Activated CD8-positive, alpha-beta memory T cell treated with anti-CD3 and anti-CD28 coated beads, Interleukin-2, amount 50 U/mL, for 24 hours (primary cell): ENCODE results near the gene DLGAP3.

ENCODE experiments used
- DNase-seq: peaks from one replicate; pipeline ENCODE4 v3.0.0-alpha.2; 2020; ENCODE audit errors: extremely low read depth

The DLGAP3 gene

GRCh38 chr1:34900775-34901502 lies 28.5 kb downstream of the DLGAP3 start:
- no peak for DNase-seq

- DNase-seq, result no peak
Measured at GRCh38 chr1:34899906-34900305, 29.5 kb downstream of the DLGAP3 start.

GRCh38 chr1:34899471-34899870 lies 30.0 kb downstream of the DLGAP3 start:
- DNase-seq, result no peak

- DNase-seq, result no peak
Measured at GRCh38 chr1:34898330-34898761, 31.1 kb downstream of the DLGAP3 start.

- no peak for DNase-seq
Measured at GRCh38 chr1:34896612-34897011, 32.8 kb downstream of the DLGAP3 start.

GRCh38 chr1:34889705-34890104 lies 39.7 kb downstream of the DLGAP3 start:
- no peak for DNase-seq

GRCh38 chr1:34887593-34887992 lies 41.9 kb downstream of the DLGAP3 start:
- DNase-seq, result no peak

- DNase-seq, result peak; percentile 29
Measured at GRCh38 chr1:34885405-34886247, 43.8 kb downstream of the DLGAP3 start.

GRCh38 chr1:34884961-34885360 lies 44.5 kb downstream of the DLGAP3 start:
- DNase-seq, result no peak

- no peak for DNase-seq
Measured at GRCh38 chr1:34884536-34884935, 44.9 kb downstream of the DLGAP3 start.

GRCh38 chr1:34879230-34879629 lies 50.2 kb downstream of the DLGAP3 start:
- no peak for DNase-seq

GRCh38 chr1:34876406-34876805 lies 53.0 kb downstream of the DLGAP3 start:
- DNase-seq, result no peak

- no peak for DNase-seq
Measured at GRCh38 chr1:34874296-34874952, 55.0 kb downstream of the DLGAP3 start.

GRCh38 chr1:34872133-34872503 lies 57.3 kb downstream of the DLGAP3 start:
- DNase-seq, result no peak

- no peak for DNase-seq
Measured at GRCh38 chr1:34871443-34872132, 57.9 kb downstream of the DLGAP3 start.

GRCh38 chr1:34870395-34870794 lies 59.1 kb downstream of the DLGAP3 start:
- no peak for DNase-seq

- no peak for DNase-seq
Measured at GRCh38 chr1:34869760-34870159, 59.7 kb downstream of the DLGAP3 start.

- DNase-seq, result no peak
Measured at GRCh38 chr1:34868230-34869049, 61.0 kb downstream of the DLGAP3 start.

- DNase-seq, result no peak
Measured at GRCh38 chr1:34867415-34867814, 62.0 kb downstream of the DLGAP3 start.

- no peak for DNase-seq
Measured at GRCh38 chr1:34866762-34867109, 62.7 kb downstream of the DLGAP3 start.
